OCI-M2 (cell line): ENCODE measurements around the gene RSBN1L.

ENCODE experiments used
- DNase-seq: peaks from one replicate; lab custom pipeline; 2025; ENCODE audit not compliant: unreplicated experiment; lab: John Stamatoyannopoulos, UW

RSBN1L gene

GRCh38 chr7:77727936-77728701 is 31.9 kb downstream of the RSBN1L start:
- no peak for DNase-seq

DNA sequence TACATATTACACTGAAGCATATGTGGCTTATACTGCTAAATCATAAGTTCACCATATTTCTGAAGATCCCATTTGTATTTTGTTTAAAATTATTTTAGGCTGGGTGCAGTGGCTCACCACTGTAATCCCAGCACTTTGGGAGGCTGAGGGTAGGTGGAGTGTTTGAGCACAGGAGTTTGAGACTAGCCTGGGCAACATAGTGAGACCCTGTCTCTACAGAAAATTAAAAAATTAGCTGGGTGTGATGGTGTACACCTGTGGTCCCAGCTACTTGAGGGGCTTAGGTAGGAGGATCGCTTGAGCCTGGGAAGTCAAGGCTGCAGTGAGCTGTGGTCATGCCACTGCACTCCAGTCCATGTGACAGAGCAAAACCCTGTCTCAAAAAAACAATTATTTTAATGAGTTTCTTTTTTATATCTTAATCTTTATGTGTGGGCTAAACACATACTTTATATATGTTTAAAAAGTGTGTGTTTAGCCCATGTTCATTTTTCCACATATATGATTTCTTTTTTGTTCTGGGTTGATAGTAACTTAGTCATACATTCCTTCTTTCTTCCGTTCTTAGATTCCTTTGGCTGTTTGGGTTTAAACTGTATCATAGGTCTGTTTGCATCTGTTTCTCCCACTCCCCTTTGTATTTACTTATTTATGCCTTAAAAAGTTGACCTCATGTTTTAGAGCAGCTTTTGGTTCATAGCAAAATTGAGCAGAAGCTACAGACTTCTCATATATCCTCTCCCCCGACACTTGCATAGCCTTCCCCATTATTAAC is 33.5 kb downstream of the RSBN1L start:
- no peak for DNase-seq

GRCh38 chr7:77731716-77732115 is 35.5 kb downstream of the RSBN1L start:
- DNase-seq: no peak

DNA sequence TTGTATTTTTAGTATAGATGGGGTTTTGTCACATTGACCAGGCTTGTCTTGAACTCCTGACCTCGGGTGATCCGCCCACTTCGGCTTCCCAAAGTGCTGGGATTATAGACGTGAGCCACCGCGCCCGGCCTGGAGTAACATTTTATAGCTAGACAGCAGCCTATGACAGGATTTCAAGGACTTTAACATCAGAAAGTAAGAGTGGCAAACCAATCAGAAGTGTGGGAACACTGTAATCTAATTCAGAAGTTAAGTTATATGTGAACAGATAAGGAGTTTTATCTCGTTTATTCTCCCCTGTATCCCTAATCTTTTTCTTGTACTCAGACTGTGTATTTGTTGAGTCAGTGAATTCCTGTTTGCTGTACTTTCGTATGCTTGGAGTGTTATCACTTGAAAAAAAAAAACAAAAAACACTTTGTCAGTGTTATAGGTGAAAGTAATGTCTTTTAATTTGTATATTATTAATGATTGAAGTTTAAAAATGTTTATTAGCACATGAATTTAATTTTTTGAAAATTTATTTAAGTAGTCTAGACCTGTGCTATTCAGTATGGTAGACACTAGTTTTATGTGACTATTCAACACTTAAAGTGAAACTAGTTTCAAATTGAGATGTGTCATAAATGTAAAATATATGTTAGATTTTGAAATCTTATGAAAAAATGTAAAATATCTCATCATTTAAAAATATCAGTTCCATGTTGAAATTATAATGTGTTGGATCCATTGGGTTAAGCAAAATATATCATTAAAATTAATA is 38.6 kb downstream of the RSBN1L start:
- no peak for DNase-seq

DNA sequence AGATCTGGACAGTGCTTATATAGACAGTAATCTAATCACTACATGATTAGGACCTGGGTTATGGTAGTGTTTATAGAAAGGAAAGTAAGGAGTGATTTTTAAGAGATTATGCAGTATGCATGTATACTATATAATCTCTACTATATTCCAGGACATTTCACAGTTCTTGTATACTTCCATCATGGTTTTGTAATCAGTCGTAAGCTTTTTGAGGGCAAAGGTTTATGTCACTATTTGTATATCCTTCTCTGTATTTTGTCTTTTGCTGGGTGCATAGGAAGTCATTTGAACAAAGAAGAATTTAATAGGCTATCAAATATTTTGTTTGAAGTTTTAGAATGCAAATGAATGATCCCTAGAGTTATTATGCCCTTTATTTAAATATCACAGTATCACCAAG is 39.2 kb downstream of the RSBN1L start:
- no peak for DNase-seq

DNA sequence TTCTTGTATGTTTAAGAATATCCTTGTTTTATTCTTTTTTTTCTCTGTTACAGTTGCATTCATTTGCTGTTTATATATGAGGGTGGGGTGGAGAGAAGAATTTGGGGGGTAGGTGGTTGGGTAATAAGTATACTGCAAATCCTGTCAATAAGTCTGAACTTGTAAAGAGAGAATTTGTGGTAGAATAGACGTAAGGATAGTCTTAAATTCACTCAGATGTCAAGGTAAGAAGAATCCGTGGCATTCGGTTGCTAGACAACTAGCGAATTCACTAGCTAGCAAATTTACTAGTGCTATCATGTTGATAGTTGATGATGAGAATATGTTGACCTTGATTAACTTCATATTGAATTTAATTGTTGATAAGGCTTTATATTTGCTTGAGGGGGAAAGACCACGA is 40.7 kb downstream of the RSBN1L start:
- no peak for DNase-seq

- no peak for DNase-seq
Measured at GRCh38 chr7:77738382-77738781, 42.1 kb downstream of the RSBN1L start.

GRCh38 chr7:77738871-77739270 is 42.6 kb downstream of the RSBN1L start:
- no peak for DNase-seq

GRCh38 chr7:77740257-77740656 is 44.0 kb downstream of the RSBN1L start:
- no peak for DNase-seq

GRCh38 chr7:77743518-77743917 is 47.3 kb downstream of the RSBN1L start:
- DNase-seq: no peak

DNA sequence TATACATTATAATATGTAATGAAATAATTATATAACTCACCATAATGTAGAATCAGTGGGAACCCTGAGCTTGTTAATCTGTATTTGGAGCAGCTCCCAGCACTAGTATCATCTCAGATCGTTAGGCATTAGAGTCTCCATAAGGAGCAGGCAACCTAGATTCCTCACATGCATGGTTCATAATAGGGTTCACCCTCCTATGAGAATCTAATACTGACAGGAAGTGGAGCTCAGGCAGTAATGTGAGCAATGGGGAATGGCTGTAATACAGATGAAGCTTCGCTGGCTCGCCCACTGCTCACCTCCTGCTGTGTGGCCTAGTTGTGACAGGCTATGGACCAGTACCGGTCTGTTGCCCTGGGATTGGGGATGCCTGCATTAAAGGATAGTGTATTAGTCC is 49.5 kb downstream of the RSBN1L start:
- no peak for DNase-seq

DNA sequence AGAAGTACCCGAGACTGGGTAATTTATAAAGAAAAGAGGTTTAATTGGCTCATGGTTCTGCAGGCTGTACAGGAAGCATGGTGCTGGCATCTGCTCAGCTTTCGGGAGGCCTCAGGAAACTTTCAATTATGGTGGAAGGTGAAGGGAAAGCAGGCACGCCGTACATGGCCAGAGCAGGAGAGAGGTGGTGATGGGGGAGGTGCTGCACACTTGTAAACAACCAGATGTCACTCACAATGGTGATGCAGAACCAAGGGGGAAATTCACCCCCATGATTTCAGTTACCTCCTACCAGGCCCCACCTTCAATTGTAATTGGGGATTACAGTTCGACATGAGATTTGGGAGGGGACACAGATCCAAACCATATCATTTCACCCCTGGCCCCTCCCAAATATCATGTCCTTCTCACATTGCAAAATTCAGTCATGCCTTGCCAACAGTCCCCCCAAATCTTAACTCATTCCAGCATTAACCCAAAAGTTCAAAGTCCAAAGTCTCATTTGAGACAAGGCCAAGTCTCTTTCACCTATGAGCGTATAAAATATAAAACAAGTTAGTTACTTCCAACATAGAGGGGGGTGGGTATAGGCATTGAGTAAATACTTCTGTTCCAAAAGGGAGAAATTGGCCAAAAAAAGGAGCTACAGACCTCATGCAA is 50.0 kb downstream of the RSBN1L start:
- no peak for DNase-seq

- no peak for DNase-seq
Measured at GRCh38 chr7:77746824-77747165, 50.5 kb downstream of the RSBN1L start.

DNA sequence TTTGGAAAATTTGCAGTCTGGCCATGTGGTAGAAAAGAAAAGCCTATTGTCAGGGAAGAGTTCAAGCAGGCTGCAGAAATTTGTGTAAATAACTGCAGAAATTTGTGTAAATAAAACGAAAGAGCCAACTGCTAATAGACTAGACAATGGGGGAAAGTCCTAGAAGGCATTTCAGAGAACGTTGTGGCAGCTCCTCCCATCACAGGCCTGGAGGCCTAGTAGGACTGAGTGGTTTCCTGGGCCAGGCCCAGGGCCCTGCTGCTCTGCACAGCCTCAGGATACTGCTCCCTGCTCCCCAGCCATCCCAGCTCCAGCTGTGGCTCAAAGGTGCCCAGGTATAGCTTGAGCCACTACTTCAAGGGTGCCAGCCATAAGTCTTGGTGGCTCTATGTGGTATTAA is 50.9 kb downstream of the RSBN1L start:
- no peak for DNase-seq

- no peak for DNase-seq
Measured at GRCh38 chr7:77747718-77748117, 51.5 kb downstream of the RSBN1L start.

- DNase-seq: no peak
Measured at GRCh38 chr7:77752016-77752415, 55.8 kb downstream of the RSBN1L start.

DNA sequence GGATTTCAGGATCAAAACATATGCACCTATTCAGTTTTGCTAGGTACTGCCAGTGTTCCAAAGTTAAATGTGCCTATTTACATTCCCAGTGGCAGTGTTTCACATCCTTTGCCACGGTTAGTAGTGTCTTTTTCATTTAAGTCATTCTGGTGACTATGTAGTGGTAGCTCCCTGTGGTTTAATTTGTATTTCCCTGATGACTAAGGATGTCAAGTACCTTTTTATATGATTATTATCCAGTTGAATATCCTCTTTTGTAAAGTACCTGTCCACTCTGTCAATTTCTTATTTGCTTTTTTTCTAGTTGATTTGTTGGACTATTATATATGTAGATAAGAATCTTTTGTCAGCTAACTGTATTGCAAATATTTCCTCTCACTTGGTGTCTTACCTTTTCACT is 56.9 kb downstream of the RSBN1L start:
- no peak for DNase-seq

DNA sequence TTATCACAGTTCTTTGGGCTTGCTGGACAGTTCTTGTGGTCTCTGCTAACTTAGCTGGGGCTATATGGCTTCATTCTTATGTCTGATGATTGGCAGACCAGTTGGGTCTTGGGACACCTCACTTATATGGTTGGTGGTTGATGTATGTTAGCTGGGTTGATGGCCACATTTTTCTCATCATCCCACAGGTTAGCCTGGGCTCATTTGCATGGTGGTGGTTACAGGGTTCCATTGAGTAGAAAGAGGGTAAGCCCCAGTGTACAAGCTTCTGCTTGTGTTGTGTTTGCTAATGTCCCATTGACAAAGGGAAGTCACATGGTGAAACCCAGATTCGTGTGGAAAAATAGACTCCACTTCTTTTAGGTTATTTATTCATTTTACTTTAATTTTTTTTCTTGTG is 61.3 kb downstream of the RSBN1L start:
- no peak for DNase-seq

- DNase-seq: peak; percentile 16
Measured at GRCh38 chr7:77759294-77759889, 63.1 kb downstream of the RSBN1L start.

GRCh38 chr7:77760809-77761453 is 64.7 kb downstream of the RSBN1L start:
- DNase-seq: no peak

GRCh38 chr7:77765481-77765880 is 69.2 kb downstream of the RSBN1L start:
- no peak for DNase-seq
